Measurements from ENCODE around the gene NTSR1.

- TF ChIP-seq SIN3A (IDR thresholded peaks at IDR 0.05; ENCODE audit: borderline replicate concordance, insufficient read depth, low read length) (no peak), POLR2AphosphoS5 (IDR thresholded peaks at IDR 0.05; ENCODE audit: low read depth, low read length) (no peak)
- TF ChIP-seq, protein P1, sequence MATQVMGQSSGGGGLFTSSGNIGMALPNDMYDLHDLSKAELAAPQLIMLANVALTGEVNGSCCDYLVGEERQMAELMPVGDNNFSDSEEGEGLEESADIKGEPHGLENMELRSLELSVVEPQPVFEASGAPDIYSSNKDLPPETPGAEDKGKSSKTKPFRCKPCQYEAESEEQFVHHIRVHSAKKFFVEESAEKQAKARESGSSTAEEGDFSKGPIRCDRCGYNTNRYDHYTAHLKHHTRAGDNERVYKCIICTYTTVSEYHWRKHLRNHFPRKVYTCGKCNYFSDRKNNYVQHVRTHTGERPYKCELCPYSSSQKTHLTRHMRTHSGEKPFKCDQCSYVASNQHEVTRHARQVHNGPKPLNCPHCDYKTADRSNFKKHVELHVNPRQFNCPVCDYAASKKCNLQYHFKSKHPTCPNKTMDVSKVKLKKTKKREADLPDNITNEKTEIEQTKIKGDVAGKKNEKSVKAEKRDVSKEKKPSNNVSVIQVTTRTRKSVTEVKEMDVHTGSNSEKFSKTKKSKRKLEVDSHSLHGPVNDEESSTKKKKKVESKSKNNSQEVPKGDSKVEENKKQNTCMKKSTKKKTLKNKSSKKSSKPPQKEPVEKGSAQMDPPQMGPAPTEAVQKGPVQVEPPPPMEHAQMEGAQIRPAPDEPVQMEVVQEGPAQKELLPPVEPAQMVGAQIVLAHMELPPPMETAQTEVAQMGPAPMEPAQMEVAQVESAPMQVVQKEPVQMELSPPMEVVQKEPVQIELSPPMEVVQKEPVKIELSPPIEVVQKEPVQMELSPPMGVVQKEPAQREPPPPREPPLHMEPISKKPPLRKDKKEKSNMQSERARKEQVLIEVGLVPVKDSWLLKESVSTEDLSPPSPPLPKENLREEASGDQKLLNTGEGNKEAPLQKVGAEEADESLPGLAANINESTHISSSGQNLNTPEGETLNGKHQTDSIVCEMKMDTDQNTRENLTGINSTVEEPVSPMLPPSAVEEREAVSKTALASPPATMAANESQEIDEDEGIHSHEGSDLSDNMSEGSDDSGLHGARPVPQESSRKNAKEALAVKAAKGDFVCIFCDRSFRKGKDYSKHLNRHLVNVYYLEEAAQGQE (IDR thresholded peaks at IDR 0.05; ENCODE audit: insufficient read depth in 1 of 2, low read depth in 2 of 2, low read length in 2 of 2): no peak
Measured at GRCh38 chr20:62678553-62678952, 30.1 kb upstream of the NTSR1 start.
